ENCODE results near the gene MAGI1. TPM values are rescaled to one million over a fixed set of nuclear protein-coding genes. Genes with fewer than 3 reads are reported as not detected.

Gene MAGI1
- total and polyA plus RNA-seq, 4 donors = 9.9 to 88.1 (median 24.6) TPM

DNA sequence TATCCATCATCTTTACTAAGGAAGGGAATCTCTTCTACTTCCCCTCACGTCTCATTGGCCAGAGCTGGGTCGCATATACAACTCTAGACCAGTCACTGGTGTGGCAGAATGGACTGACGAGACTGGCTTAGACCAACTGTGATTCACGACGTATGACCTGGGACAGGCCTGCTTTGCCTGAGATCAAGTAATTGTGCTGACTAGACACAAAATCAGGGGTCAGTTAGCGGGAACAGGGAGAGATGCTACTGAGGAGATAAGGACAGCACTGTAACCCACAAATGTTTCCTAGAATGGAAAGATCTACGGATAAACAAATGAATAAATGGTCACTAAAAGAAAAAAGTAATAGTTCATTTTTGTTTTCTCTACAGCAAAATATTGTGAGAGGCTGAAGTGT, 308.3 kb downstream of the MAGI1 start:
- no peak for ATAC-seq (ENCODE audit: insufficient read depth, low FRiP score)
- TF ChIP-seq, protein P1, sequence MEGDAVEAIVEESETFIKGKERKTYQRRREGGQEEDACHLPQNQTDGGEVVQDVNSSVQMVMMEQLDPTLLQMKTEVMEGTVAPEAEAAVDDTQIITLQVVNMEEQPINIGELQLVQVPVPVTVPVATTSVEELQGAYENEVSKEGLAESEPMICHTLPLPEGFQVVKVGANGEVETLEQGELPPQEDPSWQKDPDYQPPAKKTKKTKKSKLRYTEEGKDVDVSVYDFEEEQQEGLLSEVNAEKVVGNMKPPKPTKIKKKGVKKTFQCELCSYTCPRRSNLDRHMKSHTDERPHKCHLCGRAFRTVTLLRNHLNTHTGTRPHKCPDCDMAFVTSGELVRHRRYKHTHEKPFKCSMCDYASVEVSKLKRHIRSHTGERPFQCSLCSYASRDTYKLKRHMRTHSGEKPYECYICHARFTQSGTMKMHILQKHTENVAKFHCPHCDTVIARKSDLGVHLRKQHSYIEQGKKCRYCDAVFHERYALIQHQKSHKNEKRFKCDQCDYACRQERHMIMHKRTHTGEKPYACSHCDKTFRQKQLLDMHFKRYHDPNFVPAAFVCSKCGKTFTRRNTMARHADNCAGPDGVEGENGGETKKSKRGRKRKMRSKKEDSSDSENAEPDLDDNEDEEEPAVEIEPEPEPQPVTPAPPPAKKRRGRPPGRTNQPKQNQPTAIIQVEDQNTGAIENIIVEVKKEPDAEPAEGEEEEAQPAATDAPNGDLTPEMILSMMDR (IDR thresholded peaks at IDR 0.05; ENCODE audit: control extremely low read depth, extremely low read depth) = no peak
- Histone ChIP-seq H3K27ac (ENCODE audit: low read depth in 1 of 2, low read length in 1 of 2) (no peak overlapping the region), H3K4me3 (no peak overlapping the region), H3K4me1 (ENCODE audit: control insufficient read depth in 5 of 5, insufficient read depth in 5 of 5, low read length in 5 of 5) (peaks cover 1 to 32% (median 17%) of the 10 kb centered on the region in 5 donors), H3K9me3 (ENCODE audit: control insufficient read depth in 4 of 4, insufficient read depth in 3 of 4, low read length in 3 of 4) (no peaks in the 10 kb centered on the region), H3K9ac (ENCODE audit: insufficient read depth in 1 of 2, low read length in 2 of 2) (peak overlapping the region in 1 of 2 donors; percentile 3), H3K36me3 (ENCODE audit: control insufficient read depth in 4 of 4, insufficient read depth in 4 of 4, low read length in 4 of 4) (no peaks in the 10 kb centered on the region), H3K27me3 (ENCODE audit: control insufficient read depth in 3 of 3, insufficient read depth in 3 of 3, low read length in 2 of 3) (no peaks in the 10 kb centered on the region)
- 92 to 95% methylated on average over 7 of the region's 7 CpGs for WGBS, 2 donors
- DNase-seq = no peak

DNA sequence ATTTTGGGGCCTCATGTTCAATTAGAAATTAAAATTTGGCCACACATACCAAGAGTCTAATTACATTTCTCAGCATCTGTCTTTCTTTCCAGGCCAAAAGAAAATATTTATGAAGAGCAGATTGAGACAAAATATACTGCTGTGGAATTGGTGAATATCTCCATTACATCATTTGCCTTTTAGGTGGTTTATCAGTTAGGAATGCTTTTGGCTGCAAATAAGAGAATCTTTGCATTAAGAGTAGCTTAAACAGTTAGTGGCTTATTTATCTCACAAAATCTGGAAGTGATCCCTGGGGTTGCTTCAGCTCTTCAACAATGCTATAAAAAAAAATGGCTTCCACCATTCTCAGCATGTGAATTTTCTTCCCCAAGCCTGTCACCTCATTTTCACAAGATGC, 308.7 kb downstream of the MAGI1 start:
- no peak overlapping the region for H3K27ac ChIP-seq (ENCODE audit: low read depth in 1 of 2, low read length in 1 of 2)
- no peak for ATAC-seq (ENCODE audit: insufficient read depth, low FRiP score)
- no peak overlapping the region for H3K4me3 ChIP-seq
- H3K9ac ChIP-seq (ENCODE audit: insufficient read depth in 1 of 2, low read length in 2 of 2) = no peak overlapping the region
- no peaks in the 10 kb centered on the region for H3K9me3 ChIP-seq (ENCODE audit: control insufficient read depth in 4 of 4, insufficient read depth in 3 of 4, low read length in 3 of 4)
- no peak for DNase-seq
- TF ChIP-seq, protein P1 (IDR thresholded peaks at IDR 0.05; ENCODE audit: control extremely low read depth, extremely low read depth) = no peak
- no peaks in the 10 kb centered on the region for H3K36me3 ChIP-seq (ENCODE audit: control insufficient read depth in 4 of 4, insufficient read depth in 4 of 4, low read length in 4 of 4)
- H3K27me3 ChIP-seq (ENCODE audit: control insufficient read depth in 3 of 3, insufficient read depth in 3 of 3, low read length in 2 of 3) = no peaks in the 10 kb centered on the region
- peaks cover 1 to 32% (median 22%) of the 10 kb centered on the region in 5 donors for H3K4me1 ChIP-seq (ENCODE audit: control insufficient read depth in 5 of 5, insufficient read depth in 5 of 5, low read length in 5 of 5)

DNA sequence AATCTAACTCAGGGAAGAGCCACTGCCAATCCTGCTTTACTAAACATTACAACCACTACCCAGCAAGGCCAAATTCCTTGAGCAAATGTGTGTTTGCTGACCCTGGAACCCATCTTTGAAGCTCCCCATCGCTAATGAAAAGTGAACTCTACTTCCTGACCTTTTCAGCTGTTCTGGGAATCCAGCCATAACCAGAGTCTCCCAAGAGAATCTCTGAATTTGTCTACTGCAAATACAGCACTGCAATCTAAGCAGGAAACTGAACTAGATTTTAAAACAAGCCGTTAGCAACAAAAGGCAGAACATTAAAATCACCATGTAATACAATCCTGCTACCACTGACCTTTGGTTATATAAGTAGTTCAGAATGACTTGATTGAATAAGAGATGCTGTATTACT, 309.2 kb downstream of the MAGI1 start:
- no peak overlapping the region for H3K27ac ChIP-seq (ENCODE audit: low read depth in 1 of 2, low read length in 1 of 2)
- no peaks in the 10 kb centered on the region for H3K9me3 ChIP-seq (ENCODE audit: control insufficient read depth in 4 of 4, insufficient read depth in 3 of 4, low read length in 3 of 4)
- TF ChIP-seq, protein P1 (IDR thresholded peaks at IDR 0.05; ENCODE audit: control extremely low read depth, extremely low read depth) = no peak
- peak; percentile 79 to 96 (median 96) for DNase-seq
- no peak for ATAC-seq (ENCODE audit: insufficient read depth, low FRiP score)
- H3K27me3 ChIP-seq (ENCODE audit: control insufficient read depth in 3 of 3, insufficient read depth in 3 of 3, low read length in 2 of 3) = no peaks in the 10 kb centered on the region
- WGBS, 2 donors = 22 to 62% methylated on average over 2 of the region's 2 CpGs
- H3K4me3 ChIP-seq = no peak overlapping the region
- no peak overlapping the region for H3K9ac ChIP-seq (ENCODE audit: insufficient read depth in 1 of 2, low read length in 2 of 2)
- H3K4me1 ChIP-seq (ENCODE audit: control insufficient read depth in 5 of 5, insufficient read depth in 5 of 5, low read length in 5 of 5) = peaks cover 1 to 32% (median 22%) of the 10 kb centered on the region in 5 donors
- H3K36me3 ChIP-seq (ENCODE audit: control insufficient read depth in 4 of 4, insufficient read depth in 4 of 4, low read length in 4 of 4) = no peaks in the 10 kb centered on the region

DNA sequence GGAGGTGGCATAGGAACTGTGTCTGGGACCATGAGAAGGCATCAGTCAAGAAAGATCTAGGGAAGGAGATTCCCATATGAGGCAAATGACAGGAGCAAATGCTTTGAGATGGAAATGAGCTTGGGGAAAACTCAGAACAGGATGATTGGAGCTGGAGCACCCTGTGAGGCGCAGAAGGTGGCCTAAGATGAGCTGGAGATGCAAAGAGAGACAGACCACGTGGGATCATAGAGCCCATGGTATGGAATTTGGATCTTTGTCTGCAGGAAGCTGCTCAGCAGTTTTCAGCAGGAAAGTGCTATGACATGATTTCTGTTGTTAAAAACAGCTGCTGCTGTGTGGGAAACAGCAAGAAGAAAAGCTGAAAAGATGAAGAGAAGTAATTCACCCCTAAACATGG, 310.6 kb downstream of the MAGI1 start:
- Histone ChIP-seq H3K27ac (ENCODE audit: low read depth in 1 of 2, low read length in 1 of 2) (no peak overlapping the region), H3K27me3 (ENCODE audit: control insufficient read depth in 3 of 3, insufficient read depth in 3 of 3, low read length in 2 of 3) (no peaks in the 10 kb centered on the region), H3K9me3 (ENCODE audit: control insufficient read depth in 4 of 4, insufficient read depth in 3 of 4, low read length in 3 of 4) (no peaks in the 10 kb centered on the region), H3K4me1 (ENCODE audit: control insufficient read depth in 5 of 5, insufficient read depth in 5 of 5, low read length in 5 of 5) (peaks cover 1 to 32% (median 22%) of the 10 kb centered on the region in 5 donors), H3K4me3 (no peak overlapping the region), H3K36me3 (ENCODE audit: control insufficient read depth in 4 of 4, insufficient read depth in 4 of 4, low read length in 4 of 4) (no peaks in the 10 kb centered on the region), H3K9ac (ENCODE audit: insufficient read depth in 1 of 2, low read length in 2 of 2) (no peak overlapping the region)
- peak in 2 of 3 donors; percentile 41 to 43 for DNase-seq
- no peak for ATAC-seq (ENCODE audit: insufficient read depth, low FRiP score)
- TF ChIP-seq, protein P1 (IDR thresholded peaks at IDR 0.05; ENCODE audit: control extremely low read depth, extremely low read depth) = no peak
- WGBS, 2 donors = 58 to 65% methylated on average over 2 of the region's 2 CpGs

All from lung (tissue), 12 donors.